ENCODE results near the gene PAX9. TPM values are rescaled to one million over a fixed set of nuclear protein-coding genes. Genes with fewer than 3 reads are reported as not detected.

PAX9 gene
- total and polyA plus RNA-seq, 2 experiments from 2014 or later = 0.24 to 0.53 TPM

DNA sequence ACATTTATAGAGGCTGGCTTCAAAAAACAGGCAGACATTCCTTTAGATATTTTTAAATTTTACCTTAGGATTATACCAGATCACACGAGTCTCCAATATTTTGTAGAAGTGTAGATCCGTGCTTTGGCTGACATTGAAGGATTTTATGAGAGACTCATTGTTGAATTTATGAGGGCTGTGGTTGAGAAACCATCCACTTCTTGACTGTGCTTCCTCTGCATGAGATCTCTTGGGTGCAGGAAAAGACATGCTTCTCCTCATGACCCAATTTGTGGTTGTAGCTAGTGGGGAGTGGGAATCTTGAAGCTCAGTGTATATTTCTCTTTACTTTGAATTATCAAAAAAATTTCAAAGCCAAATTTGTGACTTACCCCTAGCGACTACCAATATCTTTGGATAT is 42.5 kb upstream of the PAX9 start:
- no peak for DNase-seq (ENCODE audit: low spot score)
- H3K4me3 ChIP-seq = no peak overlapping the region
- H4K20me1 ChIP-seq (ENCODE audit: insufficient read depth, poor library complexity, severe bottlenecking) = no peaks in the 10 kb centered on the region
- no peaks in the 10 kb centered on the region for H3K27me3 ChIP-seq
- H3K27ac ChIP-seq = no peak overlapping the region
- H3K4me1 ChIP-seq (ENCODE audit: insufficient read depth) = no peaks in the 10 kb centered on the region
- no peak overlapping the region for H3K4me2 ChIP-seq
- TF ChIP-seq, protein P1, sequence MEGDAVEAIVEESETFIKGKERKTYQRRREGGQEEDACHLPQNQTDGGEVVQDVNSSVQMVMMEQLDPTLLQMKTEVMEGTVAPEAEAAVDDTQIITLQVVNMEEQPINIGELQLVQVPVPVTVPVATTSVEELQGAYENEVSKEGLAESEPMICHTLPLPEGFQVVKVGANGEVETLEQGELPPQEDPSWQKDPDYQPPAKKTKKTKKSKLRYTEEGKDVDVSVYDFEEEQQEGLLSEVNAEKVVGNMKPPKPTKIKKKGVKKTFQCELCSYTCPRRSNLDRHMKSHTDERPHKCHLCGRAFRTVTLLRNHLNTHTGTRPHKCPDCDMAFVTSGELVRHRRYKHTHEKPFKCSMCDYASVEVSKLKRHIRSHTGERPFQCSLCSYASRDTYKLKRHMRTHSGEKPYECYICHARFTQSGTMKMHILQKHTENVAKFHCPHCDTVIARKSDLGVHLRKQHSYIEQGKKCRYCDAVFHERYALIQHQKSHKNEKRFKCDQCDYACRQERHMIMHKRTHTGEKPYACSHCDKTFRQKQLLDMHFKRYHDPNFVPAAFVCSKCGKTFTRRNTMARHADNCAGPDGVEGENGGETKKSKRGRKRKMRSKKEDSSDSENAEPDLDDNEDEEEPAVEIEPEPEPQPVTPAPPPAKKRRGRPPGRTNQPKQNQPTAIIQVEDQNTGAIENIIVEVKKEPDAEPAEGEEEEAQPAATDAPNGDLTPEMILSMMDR (IDR thresholded peaks at IDR 0.05; ENCODE audit: poor library complexity) = no peak
- TF ChIP-seq EZH2 (IDR thresholded peaks at IDR 0.05; ENCODE audit: borderline replicate concordance) (no peak), EZH2phosphoT487 (IDR thresholded peaks at IDR 0.05; ENCODE audit: low read depth, severe bottlenecking, unreplicated experiment) (no peak)
- H3K36me3 ChIP-seq (replicated peaks; ENCODE audit: insufficient read depth, low read depth) = no peaks in the 10 kb centered on the region
- H3K79me2 ChIP-seq = no peaks in the 10 kb centered on the region
- no peak overlapping the region for H2AFZ ChIP-seq
- 78% methylated on average over 3 of the region's 3 CpGs for WGBS (ENCODE audit: low lambda C conversion rate, missing lambda C conversion rate)
- H3K9me2 ChIP-seq (replicated peaks; ENCODE audit: insufficient read depth) = no peaks in the 10 kb centered on the region
- no peaks in the 10 kb centered on the region for H3K9me3 ChIP-seq (ENCODE audit: low read depth)

DNA sequence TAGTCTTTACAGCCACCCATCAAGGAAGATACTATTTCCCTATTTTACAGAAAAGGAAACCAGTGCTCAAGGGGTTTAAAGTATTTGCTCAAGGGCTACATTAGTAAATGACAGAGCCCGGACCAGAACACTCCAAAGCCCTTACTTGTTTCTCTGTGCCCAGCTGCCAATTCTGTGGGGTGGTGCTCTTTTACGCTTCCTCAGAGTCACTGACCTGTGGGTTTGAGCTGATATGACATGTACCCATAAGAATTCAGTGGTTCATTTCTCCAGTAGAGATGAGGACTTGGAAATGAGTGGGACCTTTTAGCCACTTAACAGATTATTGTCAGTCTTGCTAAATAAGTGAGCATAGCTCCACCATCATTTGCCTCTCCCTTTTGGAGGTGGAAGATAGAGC is 41.8 kb upstream of the PAX9 start:
- Histone ChIP-seq H3K9me2 (replicated peaks; ENCODE audit: insufficient read depth) (no peaks in the 10 kb centered on the region), H3K9me3 (ENCODE audit: low read depth) (no peaks in the 10 kb centered on the region), H3K36me3 (replicated peaks; ENCODE audit: insufficient read depth, low read depth) (no peaks in the 10 kb centered on the region), H3K4me3 (no peak overlapping the region), H3K4me1 (ENCODE audit: insufficient read depth) (no peaks in the 10 kb centered on the region), H4K20me1 (ENCODE audit: insufficient read depth, poor library complexity, severe bottlenecking) (no peaks in the 10 kb centered on the region), H2AFZ (no peak overlapping the region), H3K79me2 (no peaks in the 10 kb centered on the region), H3K4me2 (no peak overlapping the region), H3K27ac (no peak overlapping the region), H3K27me3 (no peaks in the 10 kb centered on the region)
- no peak for DNase-seq (ENCODE audit: low spot score)
- WGBS (ENCODE audit: low lambda C conversion rate, missing lambda C conversion rate) = 89% methylated on average over 2 of the region's 2 CpGs
- TF ChIP-seq EZH2 (IDR thresholded peaks at IDR 0.05; ENCODE audit: borderline replicate concordance) = no peak
- TF ChIP-seq, protein P1 (IDR thresholded peaks at IDR 0.05; ENCODE audit: poor library complexity) = no peak
- no peak for TF ChIP-seq EZH2phosphoT487 (IDR thresholded peaks at IDR 0.05; ENCODE audit: low read depth, severe bottlenecking, unreplicated experiment)

DNA sequence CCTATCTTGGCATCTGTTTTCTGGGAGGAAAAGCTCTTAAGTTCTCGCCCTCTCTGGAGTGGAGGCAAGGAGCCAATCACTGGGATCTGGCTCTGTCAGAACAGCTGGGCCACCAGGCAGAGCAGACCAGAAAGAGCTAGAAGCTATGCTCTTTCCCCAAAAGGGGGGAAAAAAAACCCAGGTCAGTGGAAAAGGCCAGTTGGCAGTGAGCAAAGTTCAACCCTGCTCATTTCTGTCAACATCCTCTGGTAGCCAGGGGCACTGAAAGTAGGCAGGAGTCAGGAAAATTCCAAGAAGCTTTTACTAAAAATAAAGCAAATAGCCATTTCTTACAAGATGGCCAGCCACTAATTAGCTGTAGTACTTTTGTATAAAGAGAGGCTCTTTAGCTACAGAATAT is 36.6 kb upstream of the PAX9 start:
- H3K79me2 ChIP-seq = no peaks in the 10 kb centered on the region
- no peaks in the 10 kb centered on the region for H3K9me3 ChIP-seq (ENCODE audit: low read depth)
- WGBS (ENCODE audit: low lambda C conversion rate, missing lambda C conversion rate) = 100% methylated on average over 1 of the region's 1 CpG
- H3K9me2 ChIP-seq (replicated peaks; ENCODE audit: insufficient read depth) = no peaks in the 10 kb centered on the region
- H3K27ac ChIP-seq = no peak overlapping the region
- H4K20me1 ChIP-seq (ENCODE audit: insufficient read depth, poor library complexity, severe bottlenecking) = no peaks in the 10 kb centered on the region
- TF ChIP-seq, protein P1 (IDR thresholded peaks at IDR 0.05; ENCODE audit: poor library complexity) = no peak
- TF ChIP-seq EZH2 (IDR thresholded peaks at IDR 0.05; ENCODE audit: borderline replicate concordance) (no peak), EZH2phosphoT487 (IDR thresholded peaks at IDR 0.05; ENCODE audit: low read depth, severe bottlenecking, unreplicated experiment) (no peak)
- H2AFZ ChIP-seq = no peak overlapping the region
- H3K36me3 ChIP-seq (replicated peaks; ENCODE audit: insufficient read depth, low read depth) = no peaks in the 10 kb centered on the region
- no peak for DNase-seq (ENCODE audit: low spot score)
- H3K4me3 ChIP-seq = no peak overlapping the region
- H3K4me1 ChIP-seq (ENCODE audit: insufficient read depth) = no peaks in the 10 kb centered on the region
- no peak overlapping the region for H3K4me2 ChIP-seq
- H3K27me3 ChIP-seq = peaks cover 21% of the 10 kb centered on the region

DNA sequence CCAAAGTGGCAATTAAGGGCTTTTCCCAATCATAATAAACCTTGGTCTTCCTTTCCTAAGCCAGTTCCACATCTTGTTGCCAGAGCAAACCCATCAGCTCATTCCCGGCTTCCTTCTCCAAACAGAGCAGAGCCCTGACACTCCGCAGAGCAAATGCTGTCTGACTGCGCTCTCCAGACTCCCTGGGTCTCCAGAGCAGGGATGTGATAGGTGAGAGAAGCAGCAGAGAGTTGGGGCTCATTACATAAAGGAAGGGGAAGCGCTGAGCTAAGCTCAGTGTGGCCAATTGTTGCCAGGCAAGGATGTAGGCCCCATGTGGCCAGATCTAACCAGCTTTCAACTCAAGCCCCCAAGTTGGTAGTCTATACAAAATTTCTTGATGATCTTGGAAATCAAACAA is 36.2 kb upstream of the PAX9 start:
- H3K79me2 ChIP-seq = no peaks in the 10 kb centered on the region
- no peak for TF ChIP-seq EZH2phosphoT487 (IDR thresholded peaks at IDR 0.05; ENCODE audit: low read depth, severe bottlenecking, unreplicated experiment)
- TF ChIP-seq EZH2 (IDR thresholded peaks at IDR 0.05; ENCODE audit: borderline replicate concordance) = no peak
- TF ChIP-seq, protein P1 (IDR thresholded peaks at IDR 0.05; ENCODE audit: poor library complexity) = no peak
- H3K9me2 ChIP-seq (replicated peaks; ENCODE audit: insufficient read depth) = no peaks in the 10 kb centered on the region
- no peak overlapping the region for H3K4me2 ChIP-seq
- peaks cover 21% of the 10 kb centered on the region for H3K27me3 ChIP-seq
- no peaks in the 10 kb centered on the region for H3K36me3 ChIP-seq (replicated peaks; ENCODE audit: insufficient read depth, low read depth)
- no peak overlapping the region for H3K4me3 ChIP-seq
- no peaks in the 10 kb centered on the region for H4K20me1 ChIP-seq (ENCODE audit: insufficient read depth, poor library complexity, severe bottlenecking)
- no peaks in the 10 kb centered on the region for H3K9me3 ChIP-seq (ENCODE audit: low read depth)
- no peak for DNase-seq (ENCODE audit: low spot score)
- no peak overlapping the region for H2AFZ ChIP-seq
- 69% methylated on average over 4 of the region's 4 CpGs for WGBS (ENCODE audit: low lambda C conversion rate, missing lambda C conversion rate)
- H3K27ac ChIP-seq = no peak overlapping the region
- H3K4me1 ChIP-seq (ENCODE audit: insufficient read depth) = no peaks in the 10 kb centered on the region
